Germinal center (tissue), 1 donor: ENCODE data around the gene DMXL1.
A peak's percentile ranks its signal among the peaks of the same experiment; 100 is the strongest.

Source experiments
- DNase-seq: peaks from one replicate; pipeline ENCODE4 v3.0.0; 2012; ENCODE audit warnings: mixed read lengths, low spot score

Gene DMXL1

GRCh38 chr5:119070828-119071560 lies at the start of gene DMXL1:
DMXL1 (plus strand) TSS chr5:119071087; CDS start chr5:119071570, 483 bp downstream.
- DNase-seq: peak; percentile 88

GRCh38 chr5:119021149-119021732 lies 49.6 kb upstream of the DMXL1 start:
- DNase-seq: no peak

DNA sequence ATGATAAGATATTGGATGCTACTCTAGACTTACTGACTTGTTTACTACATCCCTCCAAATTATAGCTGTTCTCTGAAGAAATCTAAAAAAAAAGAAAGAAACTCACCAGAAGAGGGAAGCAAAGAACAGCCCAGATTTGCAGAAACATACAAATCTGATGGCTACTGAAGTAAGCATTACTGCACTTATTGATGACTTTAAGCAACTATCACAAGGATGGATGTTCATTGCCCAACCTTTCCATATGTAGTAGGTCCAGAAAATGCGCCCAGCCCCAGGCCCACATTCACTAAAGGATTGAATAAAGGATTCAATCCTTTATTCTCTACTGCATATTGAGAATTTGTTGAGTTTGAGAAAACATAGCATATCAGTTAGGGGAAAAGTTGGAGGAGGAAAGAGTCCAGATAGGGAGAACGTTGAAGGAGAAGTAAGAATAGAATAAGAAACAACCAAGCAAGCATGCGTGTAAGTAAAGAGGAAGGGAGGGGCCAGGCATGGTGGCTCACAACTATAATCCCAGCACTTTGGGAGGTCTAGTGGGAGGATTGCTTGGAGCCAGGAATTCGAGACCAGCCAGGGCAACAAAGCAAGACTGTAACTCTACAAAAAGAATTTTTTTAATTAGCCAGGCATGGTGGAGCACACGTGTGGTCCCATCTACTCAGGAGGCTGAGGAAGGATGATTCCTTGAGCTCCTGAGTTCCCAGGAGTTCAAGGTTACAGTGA lies 48.7 kb upstream of the DMXL1 start:
- DNase-seq: peak; percentile 40

GRCh38 chr5:119022773-119023172 lies 48.1 kb upstream of the DMXL1 start:
- no peak for DNase-seq

DNA sequence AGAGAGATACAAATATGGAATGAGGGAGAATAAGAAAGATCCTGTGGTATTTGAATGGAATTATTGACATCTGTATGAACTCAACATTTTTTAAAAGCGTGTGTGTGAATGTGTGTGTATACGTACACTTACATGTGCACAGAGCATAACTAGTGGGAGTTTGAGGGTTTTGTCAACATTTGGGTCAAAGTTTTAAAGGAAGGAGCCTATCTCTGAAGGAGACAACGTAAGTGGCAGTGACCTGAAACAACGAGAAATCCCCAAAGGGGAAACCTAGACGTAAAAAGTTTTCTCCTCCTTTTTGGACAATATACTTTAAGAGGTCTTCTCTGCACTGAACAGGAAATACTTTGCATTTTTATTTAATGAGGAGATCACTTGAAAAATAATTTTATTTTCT lies 42.3 kb upstream of the DMXL1 start:
- DNase-seq: no peak

DNA sequence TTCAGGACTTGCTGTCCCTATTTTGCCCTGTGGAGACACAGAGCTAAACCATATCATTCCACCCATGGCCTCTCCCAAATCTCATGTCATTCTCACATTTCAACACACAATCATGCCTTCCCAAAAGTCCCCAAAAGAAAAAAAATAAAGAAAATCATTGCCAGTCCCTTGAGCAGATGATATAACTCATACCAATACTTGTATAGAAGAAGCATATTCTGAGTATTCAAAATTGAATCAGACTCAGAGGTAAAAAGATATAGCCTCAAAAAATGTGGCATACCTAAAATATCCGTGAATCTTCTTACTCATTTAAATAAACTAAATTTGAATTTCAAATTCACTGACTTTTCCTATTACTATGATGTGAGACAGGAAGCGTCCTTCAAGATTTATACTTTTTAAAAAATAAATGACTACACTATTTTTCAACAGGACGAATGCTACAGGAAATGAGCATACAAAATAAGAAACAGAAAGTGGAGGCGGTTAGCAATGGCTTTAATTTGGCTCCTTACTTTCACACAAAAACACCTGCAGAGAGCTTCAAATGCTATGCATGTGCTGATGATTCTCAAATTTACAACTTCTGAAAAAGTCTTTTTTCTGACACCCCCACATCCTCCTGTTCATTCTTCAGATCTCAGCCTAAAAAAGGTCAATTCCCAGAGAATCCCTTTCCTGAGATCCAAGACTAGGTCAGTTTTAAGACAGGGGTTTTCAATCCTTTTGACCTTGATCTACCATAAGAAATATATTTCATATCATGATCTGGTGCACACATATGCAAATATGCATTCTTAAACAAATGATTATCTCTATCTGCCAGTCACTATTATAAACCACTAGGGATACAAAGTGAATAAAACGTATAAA lies 39.6 kb upstream of the DMXL1 start:
- peak; percentile 38 for DNase-seq

- peak; percentile 36 for DNase-seq
Measured at GRCh38 chr5:119031905-119032304, 39.0 kb upstream of the DMXL1 start.

- peak; percentile 19 for DNase-seq
Measured at GRCh38 chr5:119032656-119033055, 38.2 kb upstream of the DMXL1 start.

DNA sequence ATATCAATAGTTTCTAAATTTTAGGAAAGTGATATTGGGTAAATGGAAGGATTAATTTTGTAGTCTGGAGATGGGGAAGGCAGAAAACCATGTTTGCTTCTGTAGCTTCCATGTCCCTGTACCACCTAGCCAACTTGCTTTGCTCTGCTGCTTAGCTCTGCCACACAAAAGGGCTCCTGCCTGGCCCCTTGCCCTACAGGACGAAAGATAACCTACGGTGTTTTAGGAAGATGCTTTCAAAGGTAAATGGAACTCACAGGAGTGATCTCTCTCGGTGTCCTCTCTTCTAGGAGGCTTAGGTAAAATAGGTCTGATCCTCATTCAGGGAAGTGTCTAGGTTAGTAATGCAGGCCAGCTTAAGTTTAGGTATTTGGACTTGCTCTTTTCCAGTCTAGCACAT lies 37.8 kb upstream of the DMXL1 start:
- no peak for DNase-seq

GRCh38 chr5:119036101-119036762 lies 34.7 kb upstream of the DMXL1 start:
- DNase-seq: no peak

- no peak for DNase-seq
Measured at GRCh38 chr5:119037496-119038215, 33.2 kb upstream of the DMXL1 start.

DNA sequence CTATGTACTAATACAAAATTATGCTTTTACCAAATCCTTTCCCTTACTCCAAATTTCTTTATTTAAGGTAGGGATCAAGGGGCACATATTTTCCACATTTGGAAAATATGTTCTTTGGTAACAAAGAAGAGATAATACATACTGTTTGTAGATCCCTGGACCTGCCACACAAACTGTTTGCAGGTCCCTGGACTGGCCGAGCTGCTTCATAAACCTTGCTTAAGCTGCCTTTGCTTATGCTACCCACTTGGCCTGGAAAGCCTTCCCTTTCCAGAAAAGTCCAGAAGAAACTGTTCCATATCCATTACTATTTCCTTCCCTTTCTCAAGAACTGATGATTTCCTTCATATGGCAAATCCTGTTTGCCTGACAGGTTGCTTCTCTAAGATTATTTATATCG lies 22.6 kb upstream of the DMXL1 start:
- no peak for DNase-seq

GRCh38 chr5:119049824-119050449 lies 20.9 kb upstream of the DMXL1 start:
- DNase-seq: no peak

DNA sequence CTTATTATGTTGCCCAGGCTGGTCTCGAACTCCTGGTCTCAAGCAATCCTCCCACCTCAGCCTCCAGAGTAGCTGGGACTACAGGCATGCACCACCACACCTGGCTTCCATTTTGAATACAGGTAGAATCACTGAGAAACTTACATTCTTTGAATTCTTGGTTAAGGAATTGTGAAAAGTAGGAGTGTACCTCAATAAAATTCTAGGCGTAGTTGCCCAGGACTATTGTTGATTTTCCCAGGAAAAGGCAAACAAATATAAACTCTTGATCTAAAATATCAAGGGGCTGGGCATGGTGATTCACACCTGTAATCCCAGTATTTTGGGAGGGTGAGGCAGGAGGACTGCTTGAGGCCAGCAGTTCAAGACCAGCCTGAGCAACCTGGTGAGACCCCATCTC lies 16.8 kb upstream of the DMXL1 start:
- no peak for DNase-seq

- DNase-seq: no peak
Measured at GRCh38 chr5:119055294-119055693, 15.6 kb upstream of the DMXL1 start.

DNA sequence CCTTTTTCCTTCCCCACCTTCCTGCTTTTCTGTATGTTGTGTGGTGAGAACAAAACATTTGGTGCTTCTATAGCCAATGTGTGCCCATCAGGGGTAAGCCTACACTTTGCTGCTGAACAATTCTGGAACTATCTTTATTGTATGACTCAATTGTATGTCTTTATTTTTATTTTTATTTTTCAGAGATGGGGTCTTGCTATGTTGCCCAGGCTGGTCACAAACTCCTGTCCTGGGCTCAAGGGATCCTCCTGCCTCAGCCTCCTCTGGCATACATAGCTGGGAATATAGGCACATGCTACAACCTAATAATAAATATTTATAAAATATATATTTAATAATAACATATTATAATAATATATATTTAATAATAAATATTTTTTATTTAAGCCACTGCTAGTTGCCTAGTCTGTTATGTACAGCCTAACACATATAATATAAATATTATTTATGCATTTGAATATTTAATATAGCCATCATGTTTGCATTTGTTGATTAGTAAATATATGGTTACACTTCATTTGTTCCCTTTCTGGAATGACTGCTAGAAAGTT lies 11.8 kb upstream of the DMXL1 start:
- no peak for DNase-seq

DNA sequence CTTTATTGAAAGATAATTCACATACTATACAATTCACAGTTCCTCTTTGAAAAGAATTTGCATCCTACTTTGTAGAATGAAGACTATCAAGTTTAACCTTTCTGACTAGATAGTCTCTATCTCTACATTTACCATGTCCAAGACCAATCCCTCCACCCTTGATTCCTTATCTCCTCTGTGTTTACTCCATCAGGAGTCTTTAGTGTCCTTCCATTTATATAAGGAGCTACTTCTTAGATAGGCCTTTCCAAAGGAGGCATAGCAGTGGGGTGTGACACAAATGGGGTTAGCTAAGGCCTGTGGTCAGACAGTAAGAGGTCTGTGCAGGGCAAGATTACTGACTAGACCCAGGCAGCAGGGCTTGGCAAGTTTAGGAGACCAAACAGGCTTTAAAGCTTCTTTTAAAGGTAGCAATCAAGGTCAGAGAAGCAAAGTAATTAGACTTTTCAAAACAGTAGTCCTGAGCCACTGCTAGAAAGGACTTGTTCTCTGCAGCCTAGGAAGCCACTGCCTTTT lies 11.1 kb upstream of the DMXL1 start:
- DNase-seq: no peak

GRCh38 chr5:119063579-119064379 lies 7.1 kb upstream of the DMXL1 start:
- no peak for DNase-seq

GRCh38 chr5:119067450-119067849 lies 3.4 kb upstream of the DMXL1 start:
- no peak for DNase-seq
